Stimulated activated CD8-positive, alpha-beta memory T cell treated with anti-CD3 and anti-CD28 coated beads, Interleukin-15, amount 100 ng/mL, for 24 hours (primary cell): ENCODE results near the gene KRTAP2-1.
"Not testable (repeated sequence)": the region's sequence is repeated elsewhere in the genome, so short reads cannot be mapped to it uniquely, and the experiment has no call there.

Experiments
- DNase-seq: peaks from one replicate; pipeline ENCODE4 v3.0.0-alpha.2; 2020; ENCODE audit warnings: low read depth

KRTAP2-1 gene

DNA sequence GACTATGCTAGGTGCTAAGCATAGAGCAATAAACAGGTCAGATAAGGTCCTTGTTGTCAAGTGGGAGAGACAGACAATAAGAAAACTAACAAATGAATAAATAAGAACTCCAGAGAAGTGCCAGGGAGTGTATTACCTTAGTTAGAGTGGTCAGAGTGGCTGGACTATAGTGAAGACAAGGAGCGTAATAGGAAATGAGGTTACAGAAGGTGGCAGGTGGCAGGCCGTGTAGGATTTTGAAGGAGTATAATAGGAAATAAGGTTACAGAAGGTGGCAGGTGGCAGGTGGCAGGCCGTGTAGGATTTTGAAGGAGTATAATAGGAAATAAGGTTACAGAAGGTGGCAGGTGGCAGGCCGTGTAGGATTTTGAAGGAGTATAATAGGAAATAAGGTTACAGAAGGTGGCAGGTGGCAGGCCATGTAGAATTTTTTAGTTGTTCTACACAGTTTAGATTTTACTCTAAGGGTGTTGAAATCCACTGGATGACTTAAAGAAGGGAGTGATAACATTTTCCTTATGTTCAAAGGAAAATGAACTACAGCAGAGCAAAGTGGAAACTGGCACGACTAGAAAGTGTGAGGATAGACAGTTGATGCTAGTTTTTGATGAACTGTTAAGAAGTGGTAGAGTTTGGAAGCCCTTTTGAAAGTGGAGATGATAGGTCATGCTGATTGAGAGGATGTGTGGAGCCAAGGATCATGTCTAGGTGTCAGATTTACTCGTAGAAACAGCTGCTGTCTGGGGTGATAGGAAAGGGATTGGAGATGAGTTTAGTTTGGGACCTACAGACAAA lies 34.6 kb downstream of the KRTAP2-1 start:
- no peak for DNase-seq

GRCh38 chr17:41010441-41010840 lies 36.7 kb downstream of the KRTAP2-1 start:
- no peak for DNase-seq

GRCh38 chr17:41009936-41010335 lies 37.2 kb downstream of the KRTAP2-1 start:
- no peak for DNase-seq

- no peak for DNase-seq
Observed at GRCh38 chr17:41009301-41009760, 37.8 kb downstream of the KRTAP2-1 start.

DNA sequence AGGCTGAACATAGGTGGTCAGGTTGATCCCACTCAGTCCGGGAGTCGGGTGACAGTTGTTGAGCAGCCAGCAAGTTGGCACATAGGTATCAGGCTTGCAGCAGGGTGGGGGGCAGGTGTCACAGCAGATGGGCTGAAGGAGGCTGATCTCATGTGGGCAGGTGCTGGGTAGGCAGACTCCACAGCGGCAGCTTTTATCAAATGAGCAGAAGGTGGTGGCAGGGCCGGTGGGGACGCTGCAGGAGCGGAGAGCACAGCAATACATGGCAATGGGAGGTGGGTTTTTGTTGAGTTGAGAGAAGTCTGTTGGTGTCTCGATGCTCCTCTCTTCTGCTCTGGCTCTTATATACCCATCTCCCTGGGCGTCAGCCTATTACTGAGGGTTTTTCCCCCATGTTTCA lies 38.3 kb downstream of the KRTAP2-1 start, which contains the start of gene KRTAP3-1:
Gene KRTAP3-1, minus strand, starts transcription at position 318 of the 400 bp plus-strand sequence. Its CDS starts 54 bp downstream, at position 264.
- DNase-seq, result no peak

GRCh38 chr17:41004397-41004796 lies 42.7 kb downstream of the KRTAP2-1 start:
- no peak for DNase-seq

DNA sequence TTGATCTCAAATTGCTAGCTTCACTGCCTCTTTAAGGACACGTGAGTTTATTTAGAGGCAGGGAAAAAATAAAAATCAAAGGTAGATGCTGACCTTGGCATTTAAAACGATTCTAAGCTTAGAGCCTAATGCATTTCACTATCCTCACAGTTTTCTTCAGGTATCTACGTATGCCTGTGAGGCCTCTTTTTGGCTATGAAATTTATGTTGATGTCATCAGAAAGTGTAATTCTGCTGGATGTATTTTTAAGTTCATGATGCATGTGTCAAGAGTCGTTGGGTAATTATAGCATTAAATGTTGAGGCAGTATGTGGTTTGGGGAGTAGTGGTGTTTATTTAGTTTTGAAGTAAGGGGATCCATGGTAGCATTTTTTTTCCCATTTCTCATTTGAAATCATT lies 43.2 kb downstream of the KRTAP2-1 start:
- DNase-seq, result no peak

DNA sequence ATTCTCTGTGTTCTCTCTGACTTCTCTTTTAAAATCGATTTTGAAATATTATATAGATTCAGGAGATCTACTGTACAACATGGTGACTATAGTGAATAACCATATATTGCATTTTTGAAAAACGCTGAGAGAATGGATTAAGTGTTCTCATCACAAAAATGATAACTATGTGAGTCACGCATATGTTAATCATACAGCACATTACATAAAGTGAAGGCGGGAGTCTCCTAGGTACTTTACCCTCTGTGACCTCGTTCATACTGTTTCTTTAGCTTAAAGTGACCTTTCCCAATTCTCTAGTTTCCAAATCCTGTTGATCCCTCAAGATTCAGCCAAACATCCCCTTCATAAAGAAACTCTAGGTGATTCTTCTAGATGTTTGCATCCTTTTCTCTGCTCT lies 44.3 kb downstream of the KRTAP2-1 start:
- DNase-seq, result no peak

GRCh38 chr17:41001795-41002194 lies 45.3 kb downstream of the KRTAP2-1 start:
- DNase-seq, result no peak

DNA sequence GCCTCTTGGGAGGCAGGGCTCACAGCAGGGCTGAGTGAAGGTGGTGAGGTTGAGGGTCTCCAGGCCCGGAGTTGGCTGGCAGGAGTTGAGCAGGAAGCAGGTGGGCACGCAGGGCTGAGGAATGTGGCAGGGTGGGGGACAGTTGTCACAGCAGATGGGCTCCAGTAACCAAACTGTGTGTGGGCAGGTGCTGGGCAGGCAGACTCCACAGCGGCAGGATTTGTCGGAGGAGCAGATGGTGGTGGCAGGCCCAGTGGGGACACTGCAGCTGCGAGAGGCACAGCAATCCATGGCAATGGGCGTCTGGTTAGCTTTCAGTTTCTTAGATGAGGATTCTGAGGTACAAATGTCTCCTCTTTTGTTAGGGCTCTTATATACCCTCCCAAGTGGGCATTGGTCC lies 47.6 kb downstream of the KRTAP2-1 start, which contains the start of gene KRTAP3-2:
Gene KRTAP3-2, minus strand, starts transcription at position 344 of the 400 bp plus-strand sequence. Its CDS starts 53 bp downstream, at position 291.
- not testable (repeated sequence) for DNase-seq

DNA sequence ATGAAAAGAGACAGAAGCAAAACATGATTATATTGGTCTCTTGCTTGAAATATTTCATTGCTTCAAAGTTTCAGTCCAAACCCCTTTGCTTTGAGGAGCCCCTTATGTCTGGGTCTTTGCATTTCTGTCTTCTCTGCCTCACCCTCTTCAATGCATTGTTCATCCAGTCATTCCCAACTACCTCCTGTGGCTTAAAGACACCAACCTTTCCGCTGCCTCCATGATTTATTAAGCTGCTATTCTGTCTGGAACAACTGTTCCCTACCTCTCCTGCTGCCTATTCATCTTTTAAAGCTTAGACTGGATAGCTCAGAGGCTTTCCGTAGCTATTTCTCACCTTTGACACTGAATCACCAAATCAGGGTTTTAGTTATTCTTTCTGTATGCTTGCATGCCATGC lies 49.8 kb downstream of the KRTAP2-1 start:
- DNase-seq, result no peak

DNA sequence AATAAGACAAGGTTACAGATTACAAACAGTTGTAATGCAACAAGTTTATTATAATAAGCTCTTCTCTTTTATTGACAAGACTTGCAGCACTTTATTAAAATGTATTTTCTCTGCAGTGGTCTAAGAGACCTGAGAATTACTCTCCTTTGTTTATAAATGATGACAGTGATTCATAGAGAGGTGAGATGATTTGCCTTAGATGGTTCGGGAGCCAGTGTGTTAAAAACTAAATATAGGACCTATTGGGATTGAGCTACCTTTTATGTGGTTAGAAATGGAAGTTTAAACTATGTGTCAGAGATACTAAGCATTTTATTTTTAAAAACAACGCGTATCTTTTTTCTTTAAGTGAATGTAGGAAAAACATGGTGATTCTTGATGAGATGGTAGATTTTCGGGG lies 50.3 kb downstream of the KRTAP2-1 start:
- no peak for DNase-seq
